ENCODE data around the gene GLIPR1L2.

GRCh38 chr12:75366629-75367028 is 24.3 kb upstream of the GLIPR1L2 start:
- no peak for TF ChIP-seq CTCF (IDR thresholded peaks at IDR 0.05; ENCODE audit: low read depth, low read length, poor library complexity, severe bottlenecking)
- no peak for TF ChIP-seq EZH2phosphoT487 (IDR thresholded peaks at IDR 0.05; ENCODE audit: borderline replicate concordance, low read length)

Data from DOHH2 (cell line).